Fibroblast of pulmonary artery (primary cell): Measurements from ENCODE around the gene ARRB2.

ENCODE experiments used
- DNase-seq: peaks from one replicate; pipeline ENCODE4 v3.0.0-alpha.2; 2010; ENCODE audit warnings: low read depth
- H3K4me3 ChIP-seq: replicated peaks from 2 replicates; pipeline ENCODE4 v1.5.1; 2011; ENCODE audit warnings: low read depth, mild to moderate bottlenecking, control low read depth, low read length, moderate library complexity
- CTCF ChIP-seq: IDR thresholded peaks from 2 replicates; pipeline ENCODE4 v1.5.1; 2011; ENCODE audit warnings: mild to moderate bottlenecking, control low read depth, low read length, inconsistent platforms; ENCODE audit errors: missing control alignments

The ARRB2 gene

DNA sequence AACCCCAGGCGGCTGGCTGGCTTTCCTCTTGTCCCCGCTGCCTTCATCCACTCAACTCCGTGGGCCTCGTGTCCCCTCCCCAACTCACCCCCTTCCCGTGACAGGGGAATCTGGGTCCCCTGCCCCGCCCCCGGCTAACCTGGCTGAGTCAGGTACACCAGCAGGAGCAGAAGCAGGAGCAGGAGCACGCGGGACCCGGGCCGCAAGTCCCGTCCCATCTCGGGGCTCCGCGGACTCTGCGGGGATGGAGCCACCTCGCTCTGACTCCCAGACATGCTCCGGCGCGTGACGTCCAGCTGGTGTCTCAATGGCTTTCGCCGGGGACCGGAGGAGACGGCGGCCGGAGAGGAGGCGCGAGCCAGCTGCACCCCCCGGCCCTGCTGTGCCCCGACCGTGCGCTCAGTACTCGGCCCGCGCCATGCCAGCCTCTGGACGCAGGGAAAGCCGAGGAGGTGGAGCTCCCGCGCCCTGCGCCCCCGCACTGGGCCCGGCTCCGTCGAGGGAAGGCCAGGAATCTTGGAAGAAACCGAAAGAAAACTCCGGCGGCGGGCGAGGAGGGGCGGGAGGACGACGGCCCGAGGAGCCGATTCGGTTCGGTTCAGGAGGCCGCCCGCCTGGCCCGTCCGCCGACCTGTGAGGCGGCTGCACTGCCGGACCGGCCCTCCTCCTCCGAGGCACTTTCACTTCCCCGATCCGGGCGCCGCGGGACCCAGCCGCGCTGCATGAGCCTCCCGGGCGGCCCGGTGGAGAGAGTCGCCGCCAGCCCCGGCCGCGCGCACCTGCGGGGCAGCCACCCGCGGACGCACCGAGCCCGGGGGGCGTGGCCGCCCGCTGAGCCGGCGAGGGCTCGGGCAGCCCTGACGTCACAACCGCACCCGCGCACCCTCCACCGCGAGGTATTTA, 28.9 kb downstream of the ARRB2 start, which contains the start of the genes CXCL16 and ZMYND15:
Gene CXCL16 (minus strand): TSS at position 807 of the 903 bp plus-strand sequence. CDS start 589 bp downstream, at position 218.
Gene ZMYND15 (plus strand): TSS at position 712 of the 903 bp plus-strand sequence. CDS start 716 bp downstream, outside the sequence.
- peak within 1 kb of the TSS; percentile 64 for H3K4me3 ChIP-seq
- DNase-seq = peak; percentile 20
- TF ChIP-seq CTCF = no peak

DNA sequence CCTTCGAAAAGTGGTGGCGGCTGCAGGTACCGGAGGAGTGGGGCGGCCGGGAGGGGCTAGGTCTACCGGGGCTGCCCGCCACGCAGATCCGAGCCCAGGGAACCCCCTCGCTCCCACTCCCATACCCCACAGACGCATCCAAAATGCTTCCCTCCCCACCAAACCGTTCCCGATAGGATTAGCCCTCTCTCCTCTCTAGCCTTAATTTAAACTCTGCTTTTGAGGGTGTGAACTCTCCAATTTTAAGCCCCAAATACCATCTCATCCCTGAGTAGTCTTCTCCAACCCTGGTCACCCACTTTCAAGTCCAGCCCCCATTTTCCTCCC, 29.6 kb downstream of the ARRB2 start:
- no peak for DNase-seq
- no peak for TF ChIP-seq CTCF
- H3K4me3 ChIP-seq = peak overlapping the region; percentile 64

GRCh38 chr17:4740584-4740983, 30.2 kb downstream of the ARRB2 start:
- H3K4me3 ChIP-seq = no peak overlapping the region
- no peak for TF ChIP-seq CTCF
- no peak for DNase-seq

GRCh38 chr17:4741544-4741943, 31.1 kb downstream of the ARRB2 start:
- H3K4me3 ChIP-seq = no peak overlapping the region
- DNase-seq = no peak
- TF ChIP-seq CTCF = no peak

DNA sequence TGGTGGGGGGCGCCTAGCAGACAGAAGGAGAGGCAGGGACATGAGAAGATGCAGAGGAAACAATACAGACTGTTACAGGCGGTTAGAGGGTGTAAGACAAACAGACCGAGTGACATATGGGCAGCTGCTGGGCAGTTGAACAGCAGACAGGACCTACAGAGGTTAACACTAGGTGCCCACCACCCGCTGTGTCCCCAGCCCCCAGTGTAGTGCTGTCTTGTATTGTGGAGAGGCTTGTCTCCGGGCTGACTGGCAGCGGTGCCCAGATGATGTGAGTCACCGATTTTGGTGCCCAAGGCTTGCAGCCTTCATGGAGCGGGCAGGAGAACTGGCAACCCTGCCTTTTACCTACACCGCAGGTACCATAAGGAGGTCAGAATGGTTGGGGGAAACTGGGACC, 31.7 kb downstream of the ARRB2 start:
- no peak for DNase-seq
- no peak overlapping the region for H3K4me3 ChIP-seq
- no peak for TF ChIP-seq CTCF

GRCh38 chr17:4742629-4743028, 32.2 kb downstream of the ARRB2 start:
- no peak for TF ChIP-seq CTCF
- DNase-seq = no peak
- no peak overlapping the region for H3K4me3 ChIP-seq

DNA sequence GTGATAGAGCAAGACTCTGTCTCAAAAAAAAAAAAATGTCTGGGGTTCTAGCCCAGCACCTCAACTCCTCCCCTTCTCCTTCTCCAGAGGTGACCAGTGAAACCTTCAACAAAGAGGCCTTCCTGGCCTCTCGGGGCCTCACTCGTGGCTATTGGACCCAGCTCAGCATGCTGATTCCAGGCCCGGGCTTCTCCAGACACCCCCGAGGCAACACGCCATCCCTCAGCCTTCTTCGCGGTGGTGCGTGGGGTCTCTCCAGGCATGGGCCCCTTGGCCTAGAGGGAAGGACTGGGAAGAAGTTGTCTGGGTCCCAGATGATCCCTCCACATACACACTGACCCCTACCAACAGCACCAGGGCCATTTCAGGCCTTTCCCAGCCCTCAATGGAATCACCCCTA, 32.8 kb downstream of the ARRB2 start:
- H3K4me3 ChIP-seq = no peak overlapping the region
- no peak for DNase-seq
- no peak for TF ChIP-seq CTCF
